ENCODE data around the gene MEIS1. TPM values are rescaled to one million over a fixed set of nuclear protein-coding genes. Genes with fewer than 3 reads are reported as not detected.

The MEIS1 gene
- total RNA-seq, 1 experiment from 2014 or later: 0.66 TPM

DNA sequence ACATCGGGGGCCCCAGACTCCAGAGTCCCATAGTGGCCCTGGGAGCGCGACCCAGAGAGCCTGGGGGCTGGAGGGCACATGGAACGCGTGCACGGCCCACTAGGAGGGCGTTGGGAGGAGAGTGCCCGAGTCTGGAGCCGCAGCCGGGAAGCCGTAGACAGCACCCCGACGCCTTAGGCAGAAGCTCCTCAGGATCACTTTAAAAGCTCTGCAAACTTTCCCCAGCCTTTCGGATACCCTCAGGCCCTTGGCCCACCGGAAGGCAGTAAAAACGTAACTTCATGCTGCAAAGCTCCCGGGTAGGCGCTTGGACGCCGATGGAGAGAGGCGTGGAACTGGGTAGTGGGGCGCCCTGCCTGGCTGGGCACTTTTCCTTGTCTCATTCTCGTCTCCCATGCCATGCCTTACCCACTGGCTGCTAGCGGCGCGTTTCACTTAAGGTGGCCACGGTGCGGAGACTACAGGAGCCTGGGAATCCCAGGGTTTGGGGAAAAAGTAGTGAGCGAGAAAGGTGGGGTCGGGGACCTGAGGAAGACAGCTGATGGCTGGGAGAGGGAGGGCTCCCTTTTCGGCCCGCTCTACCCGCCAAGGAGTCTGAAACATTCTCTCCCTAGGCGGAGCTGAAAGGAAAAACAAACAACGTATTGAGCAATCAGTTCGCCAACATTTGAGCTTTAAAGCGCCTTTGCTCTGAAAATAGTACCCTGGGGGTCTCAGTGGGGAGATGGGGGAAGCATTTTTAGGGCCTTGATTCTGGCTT is 141.8 kb downstream of the MEIS1 start:
- H3K9ac ChIP-seq (ENCODE audit: extremely low read depth, insufficient read length, low read length): no peak overlapping the region

More for the DNA sequence above, 141.8 kb downstream of the MEIS1 start:
- no peak overlapping the region for H2BK15ac ChIP-seq (ENCODE audit: low read depth, low read length)
- peak overlapping the region; percentile 74 for H3K4me2 ChIP-seq (ENCODE audit: insufficient read depth, insufficient read length, low read length)
- H3K14ac ChIP-seq (ENCODE audit: insufficient read depth, low read length): no peak overlapping the region
- no peak overlapping the region for H3K4ac ChIP-seq (ENCODE audit: low read depth, low read length)
- H3K9me3 Mint-ChIP-seq: peaks cover 0 to 10% of the 10 kb centered on the region in 2 experiments; a peak in 2 of 5 replicates
- no peak overlapping the region for H2BK20ac ChIP-seq (ENCODE audit: low read depth, low read length, poor library complexity, severe bottlenecking)
- H3K4me1 ChIP-seq (ENCODE audit: insufficient read depth, low read length): peaks cover 6% of the 10 kb centered on the region; the same call in 1 of the 2 replicates
- no peak overlapping the region; a peak in 1 of 7 replicates for H3K27ac Mint-ChIP-seq
- H2AFZ ChIP-seq (ENCODE audit: low read length): no peak overlapping the region
- H4K8ac ChIP-seq (replicated peaks; ENCODE audit: insufficient read length, low read depth, low read length): no peak overlapping the region
- H4K20me1 ChIP-seq (ENCODE audit: control insufficient read depth, insufficient read depth, insufficient read length): no peaks in the 10 kb centered on the region
- no peak overlapping the region for H4K91ac ChIP-seq (ENCODE audit: insufficient read length, low read depth, low read length)
- H3K23ac ChIP-seq (ENCODE audit: insufficient read length, low read depth, low read length): no peak overlapping the region
- H3K23me2 ChIP-seq (ENCODE audit: insufficient read length, low read depth, low read length, poor library complexity, severe bottlenecking): peaks cover 40% of the 10 kb centered on the region
- peaks cover 43 to 51% of the 10 kb centered on the region in 2 experiments for H3K4me1 Mint-ChIP-seq
- no peak overlapping the region for H2BK120ac ChIP-seq (ENCODE audit: low read depth, low read length, poor library complexity, severe bottlenecking)
- no peak overlapping the region for H2BK12ac ChIP-seq (ENCODE audit: insufficient read length, low read depth, low read length)
- no peaks in the 10 kb centered on the region for H3K79me2 ChIP-seq (ENCODE audit: insufficient read depth, low read length)
- no peak overlapping the region for H3K18ac ChIP-seq (ENCODE audit: insufficient read length, low read depth, low read length)
- no peak overlapping the region for H3K27ac ChIP-seq (ENCODE audit: insufficient read length, low read depth, low read length)
- H3K56ac ChIP-seq (ENCODE audit: insufficient read length, low read depth, low read length): no peak overlapping the region
- no peaks in the 10 kb centered on the region for H3K9me3 ChIP-seq (ENCODE audit: control insufficient read depth, low read depth, low read length)
- DNase-seq: peak; percentile 52
- WGBS (ENCODE audit: extremely low coverage, insufficient read length, low lambda C conversion rate): no CpG with 5 or more reads among the region's 37 CpGs
- no peak overlapping the region for H4K5ac ChIP-seq (ENCODE audit: insufficient read length, low read depth, low read length)
- TF ChIP-seq, protein P1, sequence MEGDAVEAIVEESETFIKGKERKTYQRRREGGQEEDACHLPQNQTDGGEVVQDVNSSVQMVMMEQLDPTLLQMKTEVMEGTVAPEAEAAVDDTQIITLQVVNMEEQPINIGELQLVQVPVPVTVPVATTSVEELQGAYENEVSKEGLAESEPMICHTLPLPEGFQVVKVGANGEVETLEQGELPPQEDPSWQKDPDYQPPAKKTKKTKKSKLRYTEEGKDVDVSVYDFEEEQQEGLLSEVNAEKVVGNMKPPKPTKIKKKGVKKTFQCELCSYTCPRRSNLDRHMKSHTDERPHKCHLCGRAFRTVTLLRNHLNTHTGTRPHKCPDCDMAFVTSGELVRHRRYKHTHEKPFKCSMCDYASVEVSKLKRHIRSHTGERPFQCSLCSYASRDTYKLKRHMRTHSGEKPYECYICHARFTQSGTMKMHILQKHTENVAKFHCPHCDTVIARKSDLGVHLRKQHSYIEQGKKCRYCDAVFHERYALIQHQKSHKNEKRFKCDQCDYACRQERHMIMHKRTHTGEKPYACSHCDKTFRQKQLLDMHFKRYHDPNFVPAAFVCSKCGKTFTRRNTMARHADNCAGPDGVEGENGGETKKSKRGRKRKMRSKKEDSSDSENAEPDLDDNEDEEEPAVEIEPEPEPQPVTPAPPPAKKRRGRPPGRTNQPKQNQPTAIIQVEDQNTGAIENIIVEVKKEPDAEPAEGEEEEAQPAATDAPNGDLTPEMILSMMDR (conservative IDR thresholded peaks at IDR 0.05): no peak
- H3T11ph ChIP-seq (ENCODE audit: low read length): no peak overlapping the region
- no peaks in the 10 kb centered on the region; a peak in 1 of 7 replicates for H3K36me3 Mint-ChIP-seq (ENCODE audit: insufficient read depth in 1 of 3, low read depth in 3 of 3)
- H3K27me3 Mint-ChIP-seq (ENCODE audit: low read depth): peaks cover 12% of the 10 kb centered on the region
- H2AK5ac ChIP-seq (ENCODE audit: insufficient read length, low read length): no peak overlapping the region
- H3K27me3 ChIP-seq (ENCODE audit: insufficient read depth, low read length): peaks cover 48% of the 10 kb centered on the region
- peak overlapping the region; percentile 44 to 82 for H3K4me3 Mint-ChIP-seq
- no peak overlapping the region for H2BK5ac ChIP-seq (ENCODE audit: insufficient read length, low read length)
- H3K79me1 ChIP-seq (ENCODE audit: insufficient read depth, low read depth, low read length, poor library complexity, severe bottlenecking): no peaks in the 10 kb centered on the region

All from H9 (cell line).